GM18505 (cell line): ENCODE measurements around the gene RHD.
"Not testable (repeated sequence)": the region's sequence is repeated elsewhere in the genome, so short reads cannot be mapped to it uniquely, and the experiment has no call there.

Experiments used
- ATAC-seq: cut with Tn5 transposase; IDR thresholded peaks from one replicate; pipeline ENCODE4 v1.9.1; 2021; ENCODE audit not compliant: unreplicated experiment
- POLR2A ChIP-seq: IDR thresholded peaks from 4 replicates; pipeline ENCODE4 v1.6.1; 2011; ENCODE audit warnings: borderline replicate concordance; ENCODE audit not compliant: insufficient read depth, insufficient read length; ENCODE audit errors: extremely low read depth

Gene RHD

GRCh38 chr1:25329950-25330349 lies 57.6 kb downstream of the RHD start:
- not testable (repeated sequence) for ATAC-seq

DNA sequence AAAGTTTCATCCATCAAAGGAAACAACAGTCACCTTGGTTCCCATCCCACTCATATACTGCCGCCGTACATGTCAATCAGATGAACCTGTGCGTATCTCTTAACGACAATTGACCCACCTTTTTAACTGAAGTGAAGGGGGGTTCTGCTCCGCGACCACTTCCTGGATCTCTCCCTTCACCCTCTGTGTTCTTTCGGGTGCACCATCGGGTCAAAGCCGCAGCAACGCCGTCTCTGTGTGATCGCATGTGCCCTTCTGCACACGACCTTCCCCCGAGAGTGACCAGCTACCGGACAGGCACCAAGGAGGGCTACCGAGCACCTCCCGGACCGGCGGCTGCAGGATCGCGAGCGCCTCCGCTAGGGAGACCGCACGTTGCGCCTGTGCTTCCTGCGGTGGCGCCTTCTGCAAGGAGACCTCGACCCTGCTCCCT lies 64.6 kb downstream of the RHD start:
- ATAC-seq = peak; percentile 10

DNA sequence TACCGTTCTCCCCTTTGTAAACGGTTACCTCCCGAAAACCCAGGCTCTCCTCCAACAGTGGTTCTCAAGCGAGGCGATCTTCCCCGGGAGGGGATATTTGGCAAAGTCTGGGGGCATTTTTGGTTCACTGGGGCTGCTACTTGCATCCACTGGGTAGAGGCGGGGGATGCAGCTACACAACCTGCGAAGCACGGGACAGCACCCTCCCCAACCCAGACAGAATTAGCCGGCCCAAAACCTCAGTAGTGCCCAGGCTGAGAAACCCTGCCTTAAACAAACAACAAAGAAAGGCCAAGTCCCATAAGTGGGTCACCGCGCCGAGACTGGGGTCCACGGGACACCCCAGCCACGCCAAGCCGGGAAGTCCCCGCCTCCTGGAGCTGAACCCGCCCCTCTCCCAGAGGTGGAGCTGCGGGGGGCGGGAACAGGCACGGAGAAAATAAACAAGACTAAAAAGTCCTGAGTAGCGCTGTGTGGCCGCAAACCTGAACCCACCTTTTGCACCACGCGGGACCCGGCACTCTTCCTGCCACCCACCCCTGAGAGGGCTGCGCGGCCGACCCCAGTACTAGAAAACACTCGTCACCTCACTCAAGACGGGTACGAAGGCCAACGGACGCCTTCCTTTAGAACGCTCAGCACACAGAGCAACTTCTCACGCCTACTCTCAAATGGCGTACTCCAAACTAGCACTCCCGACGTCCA lies 65.3 kb downstream of the RHD start:
- peak; percentile 38 for TF ChIP-seq POLR2A
- peak; percentile 37 for ATAC-seq

GRCh38 chr1:25338188-25338981 lies 66.1 kb downstream of the RHD start, which contains the start of gene TMEM50A:
Gene TMEM50A, plus strand, starts transcription at chr1:25338334. Its CDS starts 2,153 bp downstream, at chr1:25340487.
- ATAC-seq = peak; percentile 58
- peak; percentile 80 for TF ChIP-seq POLR2A

GRCh38 chr1:25338986-25339385 lies 66.7 kb downstream of the RHD start:
- TF ChIP-seq POLR2A = no peak
- no peak for ATAC-seq

- no peak for ATAC-seq
- no peak for TF ChIP-seq POLR2A
These were observed 69.4 kb downstream of the RHD start for GRCh38 chr1:25341746-25342145.

DNA sequence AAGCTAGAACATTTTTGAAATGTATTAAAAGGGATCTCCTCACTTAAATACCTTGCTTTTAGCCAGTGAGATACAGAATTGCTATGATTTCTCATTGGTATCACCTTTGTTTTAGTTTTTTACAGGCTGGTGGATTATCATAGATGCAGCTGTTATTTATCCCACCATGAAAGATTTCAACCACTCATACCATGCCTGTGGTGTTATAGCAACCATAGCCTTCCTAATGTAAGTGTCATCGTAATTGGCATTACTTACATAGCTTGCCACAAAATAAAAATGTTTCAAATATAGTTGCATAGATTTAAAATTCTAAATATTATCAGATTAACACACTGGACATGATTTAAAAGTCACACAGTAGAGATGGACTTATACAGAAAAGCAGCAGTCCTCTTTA lies 70.5 kb downstream of the RHD start:
- TF ChIP-seq POLR2A = no peak
- ATAC-seq = no peak

GRCh38 chr1:25343872-25344271 lies 71.6 kb downstream of the RHD start:
- ATAC-seq = no peak
- TF ChIP-seq POLR2A = no peak

- TF ChIP-seq POLR2A = no peak
- ATAC-seq = no peak
These were observed 75.2 kb downstream of the RHD start for GRCh38 chr1:25347556-25347955.

DNA sequence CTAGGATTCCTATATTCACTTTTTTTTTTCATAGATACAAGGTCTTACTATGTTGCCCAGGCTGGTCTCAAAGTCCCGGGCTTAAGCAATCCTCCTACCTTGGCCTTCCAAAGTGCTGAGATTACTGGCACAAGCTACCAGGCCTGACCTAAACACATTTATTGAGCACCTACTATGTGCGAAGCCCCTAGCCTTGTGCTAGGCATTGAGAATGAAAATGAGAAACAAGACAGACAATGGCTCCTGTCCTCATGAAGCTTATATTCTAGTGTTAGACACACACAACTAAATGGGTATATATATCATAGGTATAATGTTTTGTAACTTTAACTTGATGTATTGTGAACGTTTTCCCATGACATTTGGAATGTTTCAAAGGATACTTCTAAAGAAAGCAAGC lies 77.3 kb downstream of the RHD start:
- no peak for TF ChIP-seq POLR2A
- no peak for ATAC-seq

DNA sequence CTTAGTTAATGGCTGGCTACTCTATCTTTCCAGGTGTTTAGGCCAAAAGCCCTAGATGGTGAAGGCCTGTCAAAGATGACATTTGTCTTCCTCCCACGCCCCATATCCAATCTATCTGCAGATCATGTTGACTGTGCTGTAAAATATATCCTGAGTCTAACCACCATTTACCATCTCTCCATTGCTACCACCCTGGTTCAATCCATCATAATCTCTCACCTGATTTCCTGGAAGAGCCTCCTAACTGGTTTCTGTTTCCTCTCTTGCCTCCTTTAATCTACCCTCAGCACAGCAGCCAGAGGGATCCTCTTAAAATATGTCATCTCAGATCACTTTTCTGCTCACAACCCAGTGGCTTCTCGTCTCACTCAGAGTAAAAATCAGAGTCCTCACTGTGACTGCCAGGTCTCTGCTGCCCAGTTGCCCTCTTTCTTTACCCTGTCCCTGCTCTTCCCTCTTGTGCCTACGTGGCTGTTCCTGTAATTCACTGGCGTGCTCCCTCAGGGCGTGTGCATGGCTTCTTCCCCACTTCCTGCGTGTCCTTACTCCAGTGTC lies 83.6 kb downstream of the RHD start:
- no peak for TF ChIP-seq POLR2A
- ATAC-seq = no peak

GRCh38 chr1:25356441-25356840 lies 84.1 kb downstream of the RHD start:
- TF ChIP-seq POLR2A = no peak
- ATAC-seq = no peak

DNA sequence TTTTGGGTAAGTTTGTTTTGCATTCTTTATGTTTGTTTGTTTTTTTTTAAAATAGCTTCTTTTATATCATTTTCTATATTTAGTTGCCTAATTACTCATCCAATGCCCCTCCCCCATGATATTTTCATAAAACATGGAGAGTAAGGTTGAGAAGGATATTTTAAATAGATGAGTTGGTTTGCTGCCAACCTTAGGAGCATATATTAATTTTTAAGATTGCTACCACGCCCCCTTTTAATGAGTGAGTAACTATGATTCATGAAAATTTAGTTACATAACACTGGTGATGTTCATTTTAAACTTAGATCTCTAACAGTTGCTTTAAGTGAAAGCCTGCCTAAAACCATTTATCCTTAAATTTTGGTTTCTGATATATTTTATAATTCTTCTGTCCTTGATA lies 84.5 kb downstream of the RHD start:
- ATAC-seq = no peak
- TF ChIP-seq POLR2A = no peak

DNA sequence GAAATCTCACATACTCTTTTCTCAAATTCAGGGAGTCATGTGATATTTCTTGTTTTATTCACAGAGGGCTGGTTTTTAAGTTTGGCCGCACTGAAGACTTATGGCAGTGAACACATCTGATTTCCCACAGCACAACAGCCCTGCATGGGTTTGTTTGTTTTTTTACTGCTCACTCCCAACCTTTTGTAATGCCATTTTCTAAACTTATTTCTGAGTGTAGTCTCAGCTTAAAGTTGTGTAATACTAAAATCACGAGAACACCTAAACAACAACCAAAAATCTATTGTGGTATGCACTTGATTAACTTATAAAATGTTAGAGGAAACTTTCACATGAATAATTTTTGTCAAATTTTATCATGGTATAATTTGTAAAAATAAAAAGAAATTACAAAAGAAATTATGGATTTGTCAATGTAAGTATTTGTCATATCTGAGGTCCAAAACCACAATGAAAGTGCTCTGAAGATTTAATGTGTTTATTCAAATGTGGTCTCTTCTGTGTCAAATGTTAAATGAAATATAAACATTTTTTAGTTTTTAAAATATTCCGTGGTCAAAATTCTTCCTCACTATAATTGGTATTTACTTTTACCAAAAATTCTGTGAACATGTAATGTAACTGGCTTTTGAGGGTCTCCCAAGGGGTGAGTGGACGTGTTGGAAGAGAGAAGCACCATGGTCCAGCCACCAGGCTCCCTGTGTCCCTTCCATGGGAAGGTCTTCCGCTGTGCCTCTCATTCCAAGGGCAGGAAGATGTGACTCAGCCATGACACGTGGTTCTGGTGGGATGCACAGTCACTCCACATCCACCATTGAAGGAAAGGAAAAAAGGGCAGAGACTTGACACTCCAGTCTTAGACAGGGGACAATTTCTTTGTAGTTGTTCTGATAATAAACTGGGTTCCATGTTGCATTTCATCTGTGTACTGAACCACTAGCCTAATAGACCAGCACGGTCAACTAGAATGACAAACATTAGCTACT lies 88.6 kb downstream of the RHD start:
- no peak for TF ChIP-seq POLR2A
- ATAC-seq = no peak

DNA sequence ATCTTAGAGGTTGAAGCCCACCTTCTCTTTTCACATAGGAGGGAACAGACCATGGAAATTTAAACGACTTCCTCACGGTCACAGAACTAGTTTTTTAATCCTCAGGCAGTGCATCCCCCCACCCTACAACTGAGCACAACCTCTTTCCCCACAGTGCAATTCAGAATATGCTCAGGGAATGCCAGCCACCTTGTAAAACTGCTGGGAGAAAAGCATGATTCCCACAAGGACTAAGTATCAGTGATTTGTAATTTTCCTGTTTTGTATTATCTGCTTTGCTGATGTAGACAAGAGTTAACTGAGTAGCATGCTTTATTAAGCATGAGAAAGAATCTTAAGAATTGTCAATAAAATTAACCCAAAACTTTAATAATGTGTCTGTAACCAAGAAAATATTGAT lies 89.6 kb downstream of the RHD start:
- TF ChIP-seq POLR2A = no peak
- ATAC-seq = no peak

- not testable (repeated sequence) for ATAC-seq
These were observed 90.6 kb downstream of the RHD start for GRCh38 chr1:25362634-25363559.
